Stimulated activated CD8-positive, alpha-beta memory T cell treated with anti-CD3 and anti-CD28 coated beads, Interleukin-4, amount 100 ng/mL, for 24 hours (primary cell): Measurements from ENCODE around the gene ATXN1.
A peak's percentile ranks its signal among the peaks of the same experiment; 100 is the strongest.

ENCODE experiments used
- DNase-seq: peaks from one replicate; pipeline ENCODE4 v3.0.0-alpha.2; 2020; ENCODE audit warnings: low read depth

Gene ATXN1

DNA sequence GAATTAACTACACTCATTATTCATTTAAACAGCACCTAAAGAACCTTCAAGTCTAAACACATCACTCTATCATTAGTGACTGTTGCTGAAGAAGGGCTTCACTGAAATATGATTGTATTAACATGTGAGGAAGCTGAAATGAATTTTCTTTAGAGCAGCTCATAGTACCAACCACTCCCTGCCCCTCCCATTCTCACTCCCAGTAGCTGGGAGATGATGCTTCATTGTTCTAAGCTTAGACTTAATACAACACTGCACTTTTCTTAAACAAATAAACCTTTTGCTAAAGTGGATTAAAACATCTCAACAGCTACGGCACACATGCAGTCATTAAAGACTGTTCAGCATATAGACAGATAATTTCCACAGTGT, 63.1 kb downstream of the ATXN1 start:
- DNase-seq: no peak

DNA sequence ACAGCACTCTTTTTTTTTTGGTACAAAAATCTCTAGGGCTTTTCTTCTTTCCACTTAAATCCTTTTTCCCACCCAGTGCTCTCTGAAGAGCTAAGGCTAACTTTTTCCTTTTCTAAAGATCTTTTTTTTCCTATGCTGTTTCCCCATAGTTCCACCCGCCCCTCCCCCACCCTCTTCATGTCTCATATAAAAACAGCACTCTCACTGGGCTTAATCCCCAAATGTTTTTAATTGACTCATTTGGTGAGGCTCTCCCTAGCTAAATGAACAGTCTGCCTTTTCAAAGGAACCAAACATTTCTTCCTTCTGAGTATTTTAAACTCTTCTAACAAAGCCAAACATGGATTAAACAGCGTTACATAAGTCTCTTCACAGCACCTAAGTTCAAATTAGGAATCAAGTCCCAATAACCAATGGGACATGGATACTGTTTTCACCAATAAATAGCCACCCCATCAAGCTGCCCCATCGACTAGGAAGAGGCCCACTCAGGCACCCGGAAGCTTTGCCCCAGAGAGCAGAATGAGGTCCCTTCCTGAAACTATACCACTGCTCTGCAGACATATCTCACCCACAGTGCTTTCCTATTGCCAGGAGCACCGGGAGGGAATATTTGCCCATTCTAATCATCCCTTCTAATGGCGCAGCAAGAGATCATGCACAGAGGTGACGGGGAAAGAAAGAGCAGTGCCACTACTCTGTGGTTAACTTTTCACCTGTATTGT, 63.7 kb downstream of the ATXN1 start:
- DNase-seq: no peak

DNA sequence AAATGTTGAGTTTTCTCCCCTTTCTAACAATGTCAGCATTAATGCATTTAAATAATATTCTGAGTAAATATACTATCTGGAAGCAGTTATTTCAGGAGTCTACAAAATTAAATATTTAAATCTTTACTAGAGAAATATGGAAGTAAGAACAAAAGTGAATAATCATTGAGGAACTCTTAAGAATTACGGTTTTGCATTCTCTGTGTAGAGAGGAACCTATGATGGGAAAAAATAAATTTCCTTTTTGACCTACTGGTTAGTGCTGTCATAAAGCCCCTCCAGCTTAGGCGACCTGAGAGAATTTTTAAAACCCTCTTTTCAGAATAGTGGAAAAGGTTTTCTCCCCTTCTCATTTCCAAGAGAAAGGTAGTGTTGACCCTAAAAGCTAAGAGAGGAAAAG, 64.8 kb downstream of the ATXN1 start:
- DNase-seq: no peak

DNA sequence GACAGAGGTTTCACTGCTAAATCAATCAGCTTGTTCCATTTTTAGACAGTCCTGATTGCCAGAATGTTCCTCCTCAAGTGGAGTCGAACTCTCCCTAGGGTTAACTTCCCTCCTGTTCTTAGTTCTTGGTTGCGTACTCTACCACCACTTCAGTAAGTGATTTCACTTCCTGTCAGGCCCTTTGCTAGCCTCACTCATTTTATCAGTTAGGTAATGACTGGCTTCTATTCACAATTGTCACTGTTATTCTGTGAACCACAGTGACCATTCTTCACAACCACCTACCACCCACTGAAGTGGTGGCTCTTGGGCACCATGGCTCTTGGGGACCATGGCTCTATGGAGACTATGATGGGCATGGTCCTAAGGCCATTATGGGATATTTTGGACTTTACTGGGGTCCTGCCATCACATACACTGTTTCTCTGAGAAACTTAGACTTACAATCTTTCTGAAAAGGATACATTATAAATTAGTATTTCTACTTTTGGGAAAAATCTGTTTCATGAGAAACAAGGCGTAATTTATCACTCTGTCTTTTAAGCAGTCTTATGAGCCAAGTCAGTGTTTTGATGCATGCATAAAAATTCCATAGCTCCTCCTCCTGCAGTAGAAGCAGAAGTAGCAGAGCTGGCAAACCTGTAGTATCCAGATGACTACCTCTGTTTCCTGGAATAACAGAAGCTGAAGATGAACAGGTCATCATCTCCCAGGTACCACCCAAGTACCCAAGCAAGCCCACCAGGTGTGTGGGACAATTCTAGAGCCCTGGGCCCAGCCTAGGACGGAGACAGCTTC, 66.3 kb downstream of the ATXN1 start:
- no peak for DNase-seq

DNA sequence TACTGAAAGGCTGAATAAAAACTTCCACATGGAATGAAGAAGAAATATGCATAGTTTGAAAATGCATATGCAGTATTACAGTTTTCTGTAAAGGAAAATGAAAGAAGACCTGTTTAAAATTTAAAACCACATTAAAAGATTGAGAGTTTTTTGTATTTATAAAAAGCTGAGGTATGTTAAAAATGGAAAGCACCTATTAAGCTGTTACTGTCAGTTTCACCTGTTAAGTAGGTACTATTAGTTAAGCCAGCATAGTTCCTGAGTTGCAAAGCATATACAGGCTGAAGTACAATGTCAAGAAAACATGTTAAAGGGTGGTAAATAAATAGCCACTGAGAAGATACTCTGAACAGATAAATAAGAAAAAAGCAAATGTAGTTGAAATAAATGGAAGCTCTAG, 69.9 kb downstream of the ATXN1 start:
- DNase-seq: no peak

DNA sequence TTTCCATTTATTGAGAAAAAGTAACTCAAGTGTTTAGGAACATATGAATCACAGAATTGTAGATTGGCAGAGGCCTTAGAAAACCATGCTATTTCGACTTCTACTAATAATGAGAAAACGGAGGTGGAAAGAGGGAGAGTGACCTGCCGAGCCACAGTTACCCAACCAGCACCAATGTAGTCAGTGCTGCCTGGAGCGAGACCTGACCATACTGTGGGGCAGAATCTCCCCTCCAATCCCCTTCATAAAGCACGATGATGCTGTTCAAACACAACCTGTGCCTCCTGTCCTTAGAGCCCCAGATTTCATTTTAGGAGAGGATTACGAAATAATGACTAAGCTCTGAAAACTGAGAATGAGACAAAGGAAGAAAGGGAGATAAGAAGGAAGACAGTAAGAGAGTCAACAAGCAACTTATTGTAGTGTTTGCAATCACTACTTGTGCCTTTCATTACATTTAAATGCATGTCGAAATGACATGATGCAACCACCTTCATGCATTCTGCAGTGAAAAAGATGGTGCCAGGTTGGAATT, 70.6 kb downstream of the ATXN1 start:
- DNase-seq: no peak

DNA sequence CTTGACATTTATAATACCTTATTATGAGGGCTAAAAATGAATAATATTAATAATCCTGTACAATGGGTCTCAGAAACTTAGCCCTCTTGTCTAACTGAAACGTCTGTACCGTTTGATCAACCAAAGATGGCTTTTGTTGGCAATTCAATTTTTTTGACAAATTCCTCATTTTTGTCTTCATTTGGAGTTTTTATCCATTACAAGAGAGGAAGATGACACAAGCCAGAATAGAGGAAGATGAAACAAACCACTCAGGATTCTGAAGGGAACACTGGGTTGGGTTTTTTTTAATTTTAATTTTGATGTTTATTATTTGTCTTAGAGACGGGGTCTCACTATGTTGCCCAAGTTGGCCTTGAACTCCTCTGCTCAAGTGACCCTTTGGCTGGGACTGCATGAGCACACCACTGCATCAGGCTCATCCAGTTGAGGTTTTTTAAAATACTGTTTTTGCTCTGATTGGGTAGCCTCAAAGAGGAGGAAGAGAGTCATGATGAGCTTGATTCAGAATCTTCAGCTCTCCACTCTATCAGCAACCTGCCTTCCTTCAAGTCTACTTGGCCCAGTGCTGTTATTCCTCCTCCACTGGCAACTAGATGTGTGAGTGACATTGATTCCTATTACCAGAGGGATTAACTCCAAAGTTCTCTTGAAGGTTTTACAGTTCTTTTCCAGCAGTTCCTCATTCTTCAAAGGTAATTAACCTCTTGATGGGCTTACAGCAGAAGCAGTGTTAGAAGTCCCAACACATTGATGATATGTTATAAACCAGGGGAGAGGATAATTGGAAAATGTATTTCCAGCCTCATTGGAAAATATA, 71.3 kb downstream of the ATXN1 start:
- no peak for DNase-seq

DNA sequence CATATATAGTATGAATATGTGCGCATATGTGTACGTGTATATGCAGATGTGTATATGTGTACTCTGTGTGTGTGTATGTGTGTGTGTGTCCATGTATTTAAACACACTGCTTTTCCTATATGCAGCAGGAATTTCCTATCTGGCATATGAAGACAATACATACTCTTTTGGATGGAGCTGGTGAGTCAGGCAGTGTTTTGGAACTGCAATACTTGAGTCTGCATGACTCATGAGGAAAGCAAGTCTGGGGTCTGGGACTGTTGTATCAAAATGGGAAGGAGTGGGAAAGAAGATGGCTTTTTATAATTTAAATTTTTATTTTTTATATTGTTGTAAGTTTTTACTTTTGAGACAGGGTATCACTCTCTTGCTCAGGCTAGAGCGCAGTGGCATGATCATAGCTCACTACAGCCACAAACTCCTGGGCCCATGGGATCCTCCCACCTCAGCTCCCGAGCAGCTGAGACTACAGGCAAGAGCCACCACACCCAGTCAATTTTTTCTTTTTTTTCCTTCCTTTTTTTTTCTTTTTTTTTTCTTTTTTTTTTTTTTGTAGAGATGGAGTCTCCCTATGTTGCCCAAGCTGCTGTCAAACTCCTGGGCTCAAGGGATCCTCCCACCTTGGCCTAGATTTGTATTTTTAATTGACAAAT, 72.2 kb downstream of the ATXN1 start:
- no peak for DNase-seq

DNA sequence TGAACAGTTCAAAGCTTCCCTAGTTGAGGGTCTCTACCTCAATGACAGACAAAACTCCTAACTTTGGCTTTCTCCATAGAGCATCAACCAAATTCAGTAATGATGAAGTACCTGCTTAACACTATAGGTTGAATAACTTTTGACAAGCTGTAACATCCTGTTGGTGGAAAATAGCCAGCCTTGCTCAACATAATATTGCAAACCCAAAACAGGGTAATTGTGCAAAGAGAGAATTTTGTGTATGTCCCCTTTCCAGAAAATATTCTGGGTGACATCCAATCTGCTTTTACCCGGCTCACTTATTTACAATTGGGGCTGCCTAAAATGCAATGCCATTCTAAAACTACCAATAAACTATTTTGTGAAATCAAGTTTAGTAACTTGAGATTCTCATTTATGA, 72.8 kb downstream of the ATXN1 start:
- DNase-seq: no peak

DNA sequence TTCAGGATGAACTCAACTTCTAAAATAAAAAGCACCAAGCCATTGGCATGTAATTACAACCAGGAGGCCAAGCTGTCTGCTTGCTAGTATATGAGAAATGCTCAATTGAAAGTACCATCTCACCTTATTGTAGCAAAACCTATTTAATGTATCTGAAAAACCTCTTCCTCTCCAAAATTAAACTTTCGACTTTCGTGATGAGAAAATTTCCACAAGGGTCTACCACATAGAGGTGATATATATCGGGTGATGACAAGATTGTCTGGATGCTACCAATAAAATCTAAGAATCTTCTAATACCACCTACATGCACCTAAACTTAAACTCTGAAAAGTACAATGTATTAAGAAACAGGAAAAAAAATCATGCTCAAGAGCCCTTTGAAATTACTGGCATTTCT, 74.2 kb downstream of the ATXN1 start:
- no peak for DNase-seq

DNA sequence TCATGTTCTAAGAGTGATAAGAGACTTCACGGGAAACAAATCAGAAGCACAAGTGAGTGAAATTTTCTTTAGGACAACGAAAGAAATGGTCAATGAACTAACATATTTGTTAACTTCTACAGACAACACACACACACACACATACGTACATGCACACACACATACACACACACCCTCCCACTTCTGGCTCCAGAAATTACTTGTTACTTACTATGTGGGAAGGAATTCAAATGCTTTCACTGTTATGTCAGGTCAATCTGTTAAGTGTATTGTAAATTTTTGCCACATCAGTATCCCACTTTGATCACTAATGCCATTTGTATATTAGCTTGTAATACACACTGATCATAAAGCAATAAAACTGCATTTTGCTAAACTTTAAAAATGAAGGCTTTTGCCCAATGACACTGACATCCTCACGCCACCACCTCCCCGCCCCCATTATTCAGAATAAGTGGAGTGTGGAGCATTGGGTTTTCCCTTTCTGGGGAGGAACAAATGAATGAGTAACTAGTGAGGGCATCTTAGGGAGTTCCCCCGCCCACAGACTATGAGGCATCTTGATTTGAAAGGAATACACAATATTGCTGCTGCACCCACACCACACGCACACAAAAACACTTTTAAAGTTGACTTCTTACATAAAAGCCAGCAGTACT, 76.2 kb downstream of the ATXN1 start:
- peak; percentile 84 for DNase-seq

DNA sequence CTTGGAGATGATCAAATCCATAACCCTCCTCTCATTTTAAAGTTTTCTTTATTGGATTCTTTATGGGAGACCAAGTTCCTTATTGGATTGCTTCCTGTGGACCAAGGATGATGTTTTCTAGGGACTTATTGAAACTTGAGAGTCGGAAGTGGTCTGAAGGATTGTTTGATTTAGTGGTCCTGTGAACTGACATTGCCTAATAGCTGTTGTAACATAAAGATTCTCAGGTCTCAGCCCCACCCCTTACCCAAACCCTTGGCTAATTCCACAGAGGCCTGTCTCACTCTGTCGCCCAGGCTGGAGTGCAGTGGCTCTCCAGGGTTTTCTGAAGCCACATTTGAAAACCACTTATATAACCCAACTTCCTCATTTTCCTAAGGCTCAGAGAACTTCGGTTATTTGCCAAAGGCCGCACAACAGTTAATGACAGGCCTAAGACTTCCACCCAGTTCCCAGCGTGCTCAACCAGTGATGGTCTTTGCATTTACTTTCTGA, 77.0 kb downstream of the ATXN1 start:
- DNase-seq: no peak

DNA sequence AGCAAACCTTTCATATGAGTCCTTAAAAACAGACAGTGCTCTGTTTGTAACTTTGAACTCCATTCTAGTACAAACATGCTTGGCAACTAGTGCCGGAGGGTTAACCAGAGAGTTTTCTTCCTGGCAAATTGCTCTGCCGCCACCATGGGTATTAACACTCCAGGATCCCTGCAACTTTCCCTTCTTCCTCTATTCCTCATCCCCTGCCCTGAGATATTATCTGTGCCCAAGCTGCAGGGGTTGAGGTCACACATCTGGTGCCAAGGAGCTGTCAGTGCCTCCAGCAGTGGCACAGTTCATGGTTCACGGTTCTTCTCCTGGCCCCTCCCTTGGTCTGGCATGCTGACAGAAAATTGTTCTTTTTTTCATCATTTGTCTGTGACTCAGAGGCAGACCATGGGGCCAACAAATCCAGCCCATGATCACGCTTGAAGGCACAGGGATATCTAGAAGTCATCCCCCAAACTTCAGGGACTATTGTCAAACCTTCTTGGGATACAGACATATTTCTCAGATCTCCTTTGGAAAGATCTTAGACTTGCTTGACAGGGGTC, 77.5 kb downstream of the ATXN1 start:
- DNase-seq: no peak

DNA sequence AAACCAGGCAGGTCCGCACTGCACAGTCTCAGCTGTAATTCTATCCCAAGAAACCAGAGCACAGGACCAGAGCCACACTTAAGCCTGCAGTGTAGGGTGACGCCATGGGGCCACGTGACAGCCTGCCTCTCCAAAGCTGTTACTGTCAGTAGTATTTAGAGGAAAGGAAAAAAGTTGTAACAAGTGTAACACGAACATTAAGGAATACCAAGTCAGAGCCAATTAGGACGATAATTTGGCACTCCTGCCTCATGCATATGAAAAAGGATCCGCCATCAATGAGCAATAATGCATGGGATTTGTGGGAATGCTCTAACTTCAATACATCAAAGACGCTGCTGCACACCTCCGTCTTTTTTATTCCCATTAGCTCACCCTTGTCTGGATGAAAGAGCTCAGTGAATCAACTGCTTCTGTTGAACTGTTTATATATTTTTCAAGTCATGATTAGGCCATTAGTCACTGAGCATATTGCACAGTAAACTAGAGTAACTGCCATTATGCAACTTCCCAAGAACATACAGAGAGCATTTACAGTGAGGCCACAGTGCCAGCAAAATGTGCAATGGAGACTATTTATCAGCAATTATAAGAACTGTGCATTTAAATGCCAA, 79.9 kb downstream of the ATXN1 start:
- DNase-seq: no peak

DNA sequence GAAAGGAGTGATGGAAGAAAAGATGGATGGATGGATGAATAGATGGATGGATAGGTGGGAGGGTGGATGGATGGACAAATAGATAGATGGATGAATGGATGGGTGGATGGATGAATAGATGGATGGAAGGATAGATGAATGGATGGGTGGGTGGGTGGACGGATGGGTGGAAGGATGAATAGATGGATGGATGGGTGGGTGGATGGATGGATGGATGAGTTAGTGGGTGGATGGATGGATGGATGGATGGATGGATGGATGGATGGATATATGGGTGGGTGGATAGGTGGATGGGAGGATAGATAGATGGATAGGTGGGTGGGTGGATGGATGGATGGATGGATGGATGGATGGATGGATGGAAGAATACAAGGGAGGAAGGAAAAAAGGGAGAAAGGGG, 82.2 kb downstream of the ATXN1 start:
- DNase-seq: no peak

DNA sequence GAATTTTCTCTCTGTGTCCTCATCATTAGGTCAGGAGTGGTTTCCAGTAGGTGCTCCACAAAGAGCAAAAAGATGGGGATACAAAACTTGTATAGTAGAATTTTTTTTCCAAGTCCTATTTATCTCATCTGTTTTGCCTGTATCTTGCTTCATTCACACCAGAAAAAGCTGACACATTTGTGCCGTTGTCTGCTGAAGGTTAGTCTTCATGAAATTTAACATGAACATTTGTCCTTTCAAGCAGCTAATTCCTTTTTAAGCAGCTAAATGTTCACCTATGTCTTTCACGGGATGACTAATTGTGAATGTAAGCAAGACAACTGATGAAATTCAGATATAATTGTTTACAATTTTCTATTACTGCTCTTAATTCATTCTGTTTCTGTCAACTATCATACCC, 83.8 kb downstream of the ATXN1 start:
- no peak for DNase-seq

DNA sequence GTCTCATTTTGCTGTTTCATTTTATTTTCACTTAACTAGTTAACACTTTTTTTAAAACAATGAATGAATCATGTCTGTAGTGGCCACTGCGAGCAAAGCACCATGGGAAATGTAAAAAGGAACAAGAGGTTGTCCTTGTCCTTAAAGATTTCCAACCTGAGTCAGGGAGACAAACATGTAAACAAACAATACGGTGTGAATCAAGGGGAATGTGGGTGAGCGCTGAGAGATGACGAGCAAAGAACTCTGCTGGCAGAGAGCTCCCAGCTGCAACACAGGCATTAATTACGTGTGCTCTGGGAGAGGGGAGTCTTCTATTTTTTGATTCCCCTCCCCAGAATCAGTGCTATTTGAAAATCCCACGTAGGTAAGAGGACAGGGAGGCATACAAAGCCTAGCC, 84.3 kb downstream of the ATXN1 start:
- DNase-seq: no peak

DNA sequence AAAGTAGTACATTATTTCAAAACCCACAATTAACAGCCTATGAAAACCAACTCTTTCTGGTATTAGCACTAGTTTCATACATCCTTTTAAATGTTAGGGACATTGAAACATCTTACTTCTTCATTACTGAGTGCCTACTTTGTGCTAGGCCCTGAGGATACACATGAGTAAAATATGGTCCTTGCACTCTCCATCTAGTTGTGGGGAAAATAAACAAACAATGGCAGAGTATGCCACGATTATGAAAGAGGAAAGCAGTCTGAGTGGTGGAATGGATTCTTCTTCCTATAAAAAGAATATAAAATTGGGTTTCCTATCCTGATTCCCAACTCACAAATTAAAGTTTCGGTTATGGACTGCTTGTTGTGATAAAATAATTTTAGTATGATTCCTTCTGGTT, 84.9 kb downstream of the ATXN1 start:
- DNase-seq: no peak

DNA sequence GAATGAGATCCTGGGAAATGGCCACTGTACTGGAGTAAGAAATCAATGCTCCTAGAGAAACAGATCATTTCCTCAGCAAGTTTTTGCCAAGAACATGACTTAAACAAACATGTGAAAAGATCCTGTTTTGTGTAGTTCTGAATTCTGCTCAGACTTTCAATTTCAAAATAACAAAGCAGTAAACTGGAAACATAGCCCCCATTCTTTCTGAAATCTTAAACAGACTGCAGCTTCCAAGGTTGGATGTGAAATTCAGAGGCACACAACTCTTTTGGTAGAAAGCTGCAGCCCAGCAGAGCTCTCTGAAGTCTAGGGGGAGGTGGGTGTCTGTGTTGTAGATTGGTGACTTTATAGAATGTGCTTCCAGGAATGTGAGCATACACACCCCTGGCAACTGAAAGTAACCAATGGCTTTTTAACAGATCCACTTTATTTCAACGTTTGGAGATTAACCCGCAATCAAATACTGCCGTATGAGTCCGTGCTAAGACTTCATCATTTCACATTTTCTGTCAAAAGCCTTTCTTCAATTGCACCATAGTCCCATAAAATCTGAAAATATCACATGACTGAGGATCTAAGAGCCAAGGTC, 86.4 kb downstream of the ATXN1 start:
- no peak for DNase-seq
